Measurements from ENCODE around the gene CLDN5. TPM values are rescaled to one million over a fixed set of nuclear protein-coding genes. Genes with fewer than 3 reads are reported as not detected.

The CLDN5 gene
- total RNA-seq, 2 experiments from 2014 or later, result not detected

DNA sequence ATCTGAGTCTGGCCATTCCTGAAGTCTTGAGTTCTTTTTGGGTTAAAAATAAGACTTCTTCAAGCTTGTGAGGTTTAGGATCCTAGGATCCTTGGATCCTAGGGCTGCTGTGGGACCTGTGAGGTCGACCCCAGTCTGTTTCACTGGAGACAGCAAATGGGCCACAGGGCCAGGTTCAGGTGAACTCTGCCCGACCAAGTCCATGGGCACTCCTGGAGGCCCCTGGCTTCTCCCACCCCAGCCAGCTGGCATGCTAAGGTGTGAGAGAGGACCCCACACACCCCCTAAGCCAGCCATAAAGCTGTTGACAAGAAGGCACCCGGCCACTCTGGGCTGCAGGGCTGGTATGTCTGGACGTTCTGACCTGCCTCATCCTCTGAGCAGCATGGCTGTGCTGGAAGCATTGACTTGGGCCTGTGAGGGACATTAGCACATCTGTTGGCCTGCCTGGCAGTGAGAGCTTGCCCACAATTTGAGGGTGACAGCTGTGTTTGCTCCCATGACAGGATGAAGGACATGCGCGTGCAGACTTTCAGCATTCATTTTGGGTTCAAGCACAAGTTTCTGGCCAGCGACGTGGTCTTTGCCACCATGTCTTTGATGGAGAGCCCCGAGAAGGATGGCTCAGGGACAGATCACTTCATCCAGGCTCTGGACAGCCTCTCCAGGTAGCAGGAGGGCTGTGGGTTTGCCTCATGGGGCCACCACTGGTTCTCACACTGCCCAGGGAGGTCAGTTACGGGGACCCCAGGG is 16.0 kb downstream of the CLDN5 start:
- POLR2A ChIA-PET, result no interaction called here

DNA sequence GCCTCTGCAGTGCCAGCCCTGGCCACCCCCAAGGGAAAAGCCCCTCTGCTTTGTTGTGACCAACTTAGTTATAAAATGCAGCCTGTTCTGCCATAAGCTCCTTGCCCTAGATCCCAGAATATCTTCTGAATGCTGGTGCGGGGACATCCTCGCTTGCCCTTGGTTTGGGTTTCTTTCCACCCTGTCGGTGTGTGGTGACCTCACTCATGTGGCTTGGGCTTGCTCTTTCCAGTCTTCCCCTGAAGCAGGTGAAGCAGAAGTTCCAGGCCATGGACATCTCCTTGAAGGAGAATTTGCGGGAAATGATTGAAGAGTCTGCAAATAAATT is 16.7 kb downstream of the CLDN5 start:
- ChIA-PET POLR2A (no interaction called here), CTCF (no interaction called here)

More for the DNA sequence above, 16.0 kb downstream of the CLDN5 start:
- CTCF ChIA-PET, result no interaction called here

DNA sequence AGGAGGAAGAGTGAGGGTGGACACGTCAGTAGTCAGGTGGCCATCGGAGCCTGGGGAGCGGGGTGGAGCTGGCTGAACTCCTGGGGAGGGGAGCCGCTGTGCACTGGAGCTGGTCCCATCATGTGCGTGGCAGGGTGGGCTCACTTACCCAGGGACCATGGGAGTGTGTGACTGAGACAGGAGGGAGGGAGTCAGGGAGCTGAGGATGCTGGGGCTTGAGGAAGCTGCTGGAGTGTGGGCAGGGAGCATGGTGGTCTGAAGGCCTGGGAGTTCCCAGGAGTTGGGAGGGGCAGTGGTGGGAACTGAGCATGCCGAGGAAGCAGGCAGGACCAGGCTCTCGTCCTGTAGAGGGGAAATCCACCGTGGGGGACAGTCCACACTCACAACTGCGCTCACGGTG is 18.0 kb downstream of the CLDN5 start:
- CTCF ChIA-PET, result no interaction called here
- POLR2A ChIA-PET, result no interaction called here

DNA sequence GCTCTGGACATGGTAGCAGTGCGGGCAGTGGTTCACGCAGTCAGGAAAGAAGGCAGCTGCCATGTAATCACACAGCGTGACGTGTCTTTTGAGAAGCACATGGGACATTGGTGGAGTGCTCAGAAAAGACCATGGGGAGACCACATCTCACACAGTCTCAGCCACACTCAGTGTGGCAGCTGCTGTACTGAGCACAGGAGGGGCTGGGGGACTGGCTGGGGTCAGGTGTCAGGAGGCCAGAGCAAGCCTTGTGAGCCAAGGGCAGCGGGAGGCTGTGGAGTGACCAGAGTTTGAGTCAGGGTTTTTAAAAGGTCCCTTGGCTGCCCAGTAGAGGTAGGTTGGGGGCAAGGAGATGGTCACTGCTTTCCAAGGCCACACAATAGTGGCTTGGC is 18.5 kb downstream of the CLDN5 start:
- ChIA-PET CTCF (no interaction called here), POLR2A (no interaction called here)

DNA sequence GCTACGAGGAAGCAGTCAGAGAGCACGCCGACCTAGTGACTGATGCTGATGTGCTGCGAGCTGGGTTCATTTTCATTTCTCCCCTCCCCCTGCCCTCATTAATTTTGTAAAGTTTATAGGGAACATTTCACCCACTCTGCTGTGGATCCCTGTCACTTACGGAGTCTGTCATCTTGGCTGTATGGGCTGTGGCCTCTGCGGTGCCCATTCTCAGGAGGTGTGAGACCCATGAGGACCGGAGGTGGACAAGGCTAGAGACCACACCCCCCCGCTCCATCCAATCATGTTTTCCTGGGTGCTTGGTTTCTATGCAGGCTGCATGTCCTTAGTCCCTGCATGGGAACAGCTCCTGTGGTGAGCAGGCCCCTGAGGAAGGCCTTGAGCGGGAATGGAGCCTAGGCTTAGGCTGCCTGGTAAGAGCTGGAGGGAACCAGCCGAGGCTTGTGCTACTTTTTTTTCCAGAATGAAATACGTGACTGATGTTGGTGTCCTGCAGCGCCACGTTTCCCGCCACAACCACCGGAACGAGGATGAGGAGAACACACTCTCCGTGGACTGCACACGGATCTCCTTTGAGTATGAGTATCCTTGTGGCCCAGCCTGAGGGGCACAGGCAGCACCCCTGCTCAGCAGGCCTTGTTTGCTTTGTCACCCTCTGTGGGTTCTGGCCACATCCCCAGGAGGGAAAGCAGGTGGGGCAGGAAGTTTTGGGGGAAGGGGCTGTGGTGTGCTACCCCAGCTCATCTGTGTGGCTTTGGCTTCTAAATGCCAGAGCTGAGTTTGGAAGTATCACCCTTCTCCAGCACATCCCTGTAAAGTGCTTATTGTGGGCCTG is 19.1 kb downstream of the CLDN5 start:
- CTCF ChIA-PET, result no interaction called here
- POLR2A ChIA-PET, result no interaction called here

DNA sequence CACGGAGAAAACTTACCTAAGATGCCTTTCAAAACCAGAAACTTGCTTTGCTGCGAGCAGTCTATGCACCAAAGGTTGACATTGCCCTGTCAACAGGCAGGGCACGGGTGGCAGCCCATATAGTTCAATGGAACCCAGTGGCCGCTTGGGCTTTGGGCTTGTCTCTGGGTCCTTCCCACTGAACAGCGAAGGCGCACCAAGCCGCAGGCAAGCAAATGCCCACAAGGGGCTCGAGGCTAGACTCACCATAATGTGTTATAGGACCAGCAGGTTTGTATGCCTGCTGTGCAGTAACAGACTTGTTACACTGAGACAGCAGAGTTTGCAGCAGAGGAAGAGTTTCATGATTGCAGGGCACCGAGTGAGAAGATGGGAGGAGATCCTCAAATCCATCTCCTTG is 20.3 kb downstream of the CLDN5 start:
- CTCF ChIA-PET, result no interaction called here

DNA sequence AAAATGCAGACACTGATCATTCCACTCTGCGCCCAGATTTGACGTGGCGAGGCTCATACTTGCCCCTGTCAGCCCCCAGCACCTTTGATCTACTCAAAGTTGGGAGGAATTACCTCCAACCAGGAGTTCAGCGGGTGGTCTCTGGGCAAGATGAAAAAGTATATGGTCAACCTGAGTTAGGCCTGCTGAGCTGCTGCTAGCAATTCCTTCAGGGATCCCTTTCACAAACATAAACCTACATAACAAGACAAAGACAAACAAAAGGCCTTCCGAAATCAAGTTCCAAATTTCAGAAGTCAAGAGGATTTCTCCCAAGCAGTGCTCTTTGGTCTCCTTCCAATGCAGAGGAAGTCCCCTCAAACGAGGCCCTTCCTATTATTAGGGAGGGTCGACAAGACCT is 20.8 kb downstream of the CLDN5 start:
- CTCF ChIA-PET, result no interaction called here
- POLR2A ChIA-PET, result no interaction called here

More for the DNA sequence above, 20.3 kb downstream of the CLDN5 start:
- POLR2A ChIA-PET, result no interaction called here

DNA sequence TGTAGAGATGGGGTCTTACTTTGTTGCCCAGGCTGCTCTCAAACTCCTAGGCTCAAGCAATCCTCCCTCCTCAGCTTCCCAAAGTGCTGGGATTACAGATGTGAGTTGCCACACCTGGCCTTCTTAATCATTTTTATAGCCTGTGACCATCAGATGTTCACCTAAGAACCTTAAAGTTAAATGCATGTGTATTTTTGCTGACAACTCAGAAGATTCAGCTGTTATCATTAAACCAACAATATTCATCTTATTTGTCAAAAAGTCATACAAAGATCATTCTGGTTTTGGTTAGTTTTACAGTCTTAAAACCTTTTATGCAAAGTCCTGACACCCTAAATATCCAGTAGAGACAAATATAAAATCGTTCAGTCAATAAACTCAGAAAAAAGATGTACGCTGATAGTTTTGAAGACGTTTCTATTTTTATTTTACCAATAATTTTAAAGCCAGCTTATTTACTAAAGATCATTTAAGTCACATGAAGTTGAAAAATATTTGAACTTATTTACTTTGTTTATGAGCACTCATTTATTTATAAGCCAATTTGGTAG is 22.2 kb downstream of the CLDN5 start:
- POLR2A ChIA-PET, result no interaction called here
- CTCF ChIA-PET, result interaction anchor here (1.0 kb wide), 1 partner anchor 14 kb away, joined by 4 read pairs; no protein-coding TSS in a partner anchor

DNA sequence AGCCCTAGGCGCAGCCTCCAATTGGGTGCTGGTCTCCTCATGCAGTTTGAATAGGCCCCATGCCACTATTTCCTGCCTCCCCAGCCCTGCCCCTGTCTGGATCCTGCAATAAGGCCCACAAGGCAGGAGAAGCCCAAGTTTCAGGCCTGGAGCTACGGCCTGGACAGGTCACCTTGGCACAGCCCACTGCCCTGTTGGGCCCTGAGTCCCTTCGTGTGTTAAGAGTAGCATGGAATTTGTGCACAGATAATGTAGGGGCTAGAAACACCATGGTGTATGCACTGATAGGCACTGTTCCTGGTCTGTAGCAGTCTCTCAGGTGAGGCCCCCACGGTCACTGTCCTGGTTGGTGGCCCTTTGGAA is 24.3 kb downstream of the CLDN5 start:
- ChIA-PET CTCF (no interaction called here), POLR2A (no interaction called here)

DNA sequence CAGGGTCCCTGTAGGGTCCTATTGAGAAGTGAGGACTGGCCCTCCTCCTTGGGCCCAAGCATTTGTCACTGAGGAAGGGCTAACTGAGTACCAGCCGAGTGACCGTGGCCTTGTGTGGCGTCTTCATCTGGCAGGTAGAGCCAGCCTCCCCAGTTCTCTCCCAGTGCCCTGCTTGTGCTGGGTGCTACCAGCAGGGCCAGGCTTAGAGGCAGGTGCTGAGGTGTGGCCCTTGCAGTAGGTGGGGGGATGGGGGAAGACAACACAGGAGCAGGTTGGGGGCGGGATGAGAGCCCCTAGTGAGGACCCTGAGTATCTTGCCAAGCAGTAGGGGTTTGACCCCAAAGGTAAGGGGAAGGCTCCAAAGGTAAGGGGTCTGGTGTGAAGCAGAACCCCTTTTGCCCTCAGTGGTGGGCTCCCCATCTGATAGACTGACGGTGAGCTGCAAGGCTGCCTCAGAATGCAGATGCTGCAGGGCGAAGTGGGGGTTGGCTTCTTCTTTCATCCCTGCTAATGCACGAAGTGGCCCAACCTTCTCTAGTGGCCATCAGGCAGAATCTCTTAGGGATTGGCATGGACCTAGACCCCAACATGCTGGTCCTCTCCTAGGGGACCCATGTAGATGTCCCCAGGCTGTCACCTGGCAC is 24.9 kb downstream of the CLDN5 start:
- POLR2A ChIA-PET, result no interaction called here
- CTCF ChIA-PET, result no interaction called here

DNA sequence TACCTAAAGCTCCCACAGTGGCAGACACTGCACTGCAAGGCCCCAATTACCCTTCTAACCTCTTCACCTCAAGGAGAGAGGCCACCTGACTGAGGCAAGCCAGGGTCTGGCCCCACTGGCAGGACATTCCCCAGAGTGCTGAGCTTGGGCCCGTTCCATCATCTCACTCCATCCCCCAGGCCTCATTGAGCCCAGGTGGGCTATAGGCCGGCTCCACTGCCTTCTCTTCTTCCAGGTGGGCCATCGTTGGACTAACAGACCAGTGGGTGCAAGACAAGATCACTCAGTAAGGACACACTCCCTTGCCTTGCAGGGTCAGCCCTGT is 25.4 kb downstream of the CLDN5 start:
- CTCF ChIA-PET, result no interaction called here
- POLR2A ChIA-PET, result no interaction called here

DNA sequence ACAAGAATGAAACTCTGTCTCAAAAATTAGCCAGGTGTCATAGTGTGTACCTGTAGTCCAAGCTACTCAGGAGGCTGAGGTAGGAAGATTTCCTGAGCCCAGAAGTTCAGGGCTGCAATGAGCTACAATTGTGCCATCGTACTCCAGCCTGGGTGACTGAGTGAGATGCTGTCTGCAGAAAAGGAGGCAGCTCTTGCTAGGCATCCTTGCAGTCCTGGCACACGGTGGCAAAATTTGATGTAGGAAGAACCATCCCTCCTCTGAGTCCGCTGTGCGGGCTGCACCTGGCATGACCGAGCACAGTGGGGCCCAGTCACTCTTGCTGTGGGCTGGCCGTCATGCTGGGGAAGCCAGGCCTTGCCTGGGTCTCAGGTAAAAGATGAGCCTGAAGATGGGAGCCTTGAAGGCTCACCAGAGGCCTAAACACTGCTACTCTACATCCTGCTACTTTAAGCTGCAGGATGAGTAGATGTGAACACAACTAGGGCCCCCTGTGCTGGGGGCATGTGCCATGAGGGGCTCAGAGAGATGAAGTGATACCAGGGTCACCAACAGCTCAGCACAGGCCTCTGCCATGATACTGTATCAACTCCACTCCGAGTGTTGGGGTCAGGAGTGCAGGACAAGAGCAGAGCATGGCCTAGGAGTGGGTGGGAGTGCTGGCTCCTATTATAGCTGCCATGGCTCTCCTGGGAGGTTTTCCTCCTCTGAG is 25.9 kb downstream of the CLDN5 start:
- ChIA-PET CTCF (no interaction called here), POLR2A (no interaction called here)

DNA sequence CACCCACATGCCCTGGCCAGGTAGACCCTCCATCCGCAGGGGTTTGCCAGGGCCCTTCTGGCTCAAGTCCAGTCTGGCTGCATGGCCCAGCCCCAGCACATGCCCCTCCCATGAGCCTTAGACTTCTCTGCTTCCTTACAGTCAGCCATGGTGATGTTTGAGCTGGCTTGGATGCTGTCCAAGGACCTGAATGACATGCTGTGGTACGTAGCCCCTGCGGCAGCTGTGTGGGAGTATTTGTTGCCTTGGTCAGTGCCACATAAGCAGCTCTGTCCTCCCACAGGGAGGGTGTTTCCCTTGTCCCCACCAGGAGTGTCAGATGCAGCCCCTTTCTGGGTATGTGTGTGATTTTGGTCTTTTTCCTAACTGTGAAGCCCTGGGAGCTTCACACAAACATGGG is 27.0 kb downstream of the CLDN5 start:
- POLR2A ChIA-PET, result no interaction called here
- CTCF ChIA-PET, result no interaction called here

DNA sequence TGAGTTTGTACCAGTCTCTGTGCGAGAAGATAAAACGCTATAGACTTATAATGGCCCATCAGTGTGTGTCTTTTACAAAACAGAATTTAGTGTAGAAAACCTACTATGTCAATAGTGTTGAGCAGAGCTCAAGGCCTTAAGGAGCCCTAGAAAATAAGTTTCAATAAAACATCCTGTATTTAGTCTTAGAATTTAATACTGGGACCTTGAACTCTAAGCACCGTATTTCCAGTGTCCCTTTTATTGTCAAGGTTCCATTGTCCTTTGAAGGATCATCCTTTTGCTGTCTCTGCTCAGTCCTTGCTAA is 27.9 kb downstream of the CLDN5 start:
- ChIA-PET POLR2A (no interaction called here), CTCF (no interaction called here)

DNA sequence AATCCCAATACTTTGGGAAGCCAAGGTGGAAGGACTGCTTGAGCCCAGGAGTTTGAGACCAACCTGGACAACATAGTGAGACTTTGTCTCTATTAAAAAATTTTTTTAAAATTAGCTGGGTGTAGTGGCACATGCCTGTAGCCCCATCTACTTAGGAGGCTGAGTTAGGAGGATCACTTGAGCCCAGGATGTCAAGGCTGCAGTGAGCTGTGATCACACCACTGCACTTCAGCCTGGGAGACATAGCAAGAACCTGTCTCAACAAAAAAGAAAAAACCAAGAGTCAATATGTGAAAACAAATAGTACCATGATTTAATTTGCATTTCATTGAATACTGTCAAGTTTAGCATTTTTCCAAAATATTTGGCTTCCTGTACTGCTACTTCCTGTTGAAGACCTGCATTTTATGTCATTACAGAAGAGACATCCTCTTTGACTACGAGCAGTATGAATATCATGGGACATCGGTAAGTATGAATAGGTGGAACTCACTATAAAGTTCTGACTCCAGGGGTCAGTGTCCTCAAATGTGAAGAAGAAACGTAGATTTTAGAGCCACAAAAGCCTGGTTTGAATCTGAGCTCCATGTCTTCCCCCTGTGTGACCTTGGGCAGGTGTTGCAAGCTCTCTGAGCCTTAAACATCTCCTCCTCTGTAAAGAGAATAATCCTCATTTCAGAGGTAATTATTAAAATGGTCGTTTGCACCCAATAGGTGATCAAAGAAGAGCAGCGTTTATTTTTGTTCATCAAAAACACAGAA is 28.5 kb downstream of the CLDN5 start:
- CTCF ChIA-PET, result no interaction called here

DNA sequence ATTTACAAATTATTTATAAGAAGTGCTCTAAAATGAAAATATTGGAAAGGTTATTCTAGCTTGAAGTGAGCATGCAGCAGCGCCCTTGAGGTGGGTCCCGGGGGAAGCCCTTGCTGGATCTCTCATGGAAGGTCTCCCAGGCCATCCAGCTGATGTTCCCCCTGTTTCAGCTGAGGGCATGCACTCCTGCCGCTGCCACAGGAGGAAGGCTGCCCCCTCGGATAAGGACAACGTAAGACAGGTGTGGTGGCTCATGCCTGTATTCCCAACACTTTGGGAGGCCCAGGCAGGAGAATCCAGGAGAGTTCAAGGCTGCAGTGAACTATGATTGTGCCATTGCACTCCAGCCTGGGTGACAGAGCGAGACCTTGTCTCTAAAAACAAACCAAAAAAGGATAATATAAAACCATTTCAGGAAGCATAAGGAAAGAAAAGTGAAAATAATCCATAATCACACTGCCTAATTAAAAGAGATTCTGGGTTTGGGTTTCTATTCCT is 29.5 kb downstream of the CLDN5 start:
- POLR2A ChIA-PET, result no interaction called here
- CTCF ChIA-PET, result no interaction called here

More for the DNA sequence above, 28.5 kb downstream of the CLDN5 start:
- POLR2A ChIA-PET, result no interaction called here

DNA sequence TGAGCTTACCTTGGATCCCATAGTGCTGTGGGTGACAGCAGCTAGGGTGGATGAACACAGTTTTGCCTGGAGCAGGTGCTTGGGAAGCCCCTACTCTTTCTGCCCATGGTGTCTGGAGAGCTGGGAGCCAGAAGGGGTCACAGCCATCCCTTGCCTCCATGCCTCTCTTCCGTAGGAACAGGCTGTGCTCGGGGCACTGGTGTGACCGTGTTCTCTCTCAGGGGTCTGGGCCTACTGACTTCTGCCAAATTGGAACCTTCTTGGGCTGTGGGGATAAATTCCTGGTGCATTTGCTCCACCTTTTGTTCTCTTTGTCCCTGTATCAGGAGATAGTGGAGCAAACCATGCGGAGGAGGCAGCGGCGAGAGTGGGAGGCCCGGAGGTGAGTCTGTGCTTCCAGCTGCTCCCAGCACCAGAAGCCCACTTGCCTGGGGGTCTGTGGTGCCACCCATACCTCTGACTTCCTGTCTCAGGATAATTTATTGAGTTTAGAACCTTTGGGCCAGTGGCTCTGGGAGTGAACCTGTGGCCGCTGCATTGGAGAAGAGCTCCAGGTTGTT is 30.1 kb downstream of the CLDN5 start:
- ChIA-PET POLR2A (no interaction called here), CTCF (no interaction called here)

DNA sequence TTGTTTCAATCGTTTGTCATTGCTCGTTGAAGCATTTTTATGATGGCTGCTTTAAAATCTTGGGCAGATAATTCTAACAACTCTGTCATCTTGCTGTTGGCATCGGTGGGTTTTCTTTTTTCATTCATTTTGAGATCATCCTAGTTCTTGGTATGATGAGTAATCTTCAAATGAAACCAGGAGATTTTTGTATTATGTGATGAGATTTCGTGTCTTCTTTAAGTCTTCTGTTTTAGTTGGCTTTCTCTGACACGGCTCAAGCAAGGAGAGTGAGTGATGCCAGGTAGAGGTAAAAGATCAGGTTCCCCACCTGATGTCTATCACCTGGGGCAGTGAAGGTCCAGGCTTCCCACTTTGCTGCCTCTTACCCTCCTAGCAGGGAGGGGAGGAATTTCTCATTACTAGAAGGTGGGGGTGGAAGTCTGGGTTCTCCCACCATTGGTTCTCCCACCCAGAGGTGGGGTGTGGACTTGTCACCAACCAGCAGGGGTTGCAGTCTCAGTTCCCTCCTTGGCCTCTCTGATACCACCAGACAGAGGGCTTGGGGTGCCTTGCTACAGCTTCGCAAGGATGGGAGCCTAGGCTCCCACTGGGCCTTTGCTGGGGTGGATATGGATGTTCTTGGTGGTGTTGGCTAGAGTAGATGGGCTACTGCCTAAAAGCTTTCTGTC is 31.6 kb downstream of the CLDN5 start:
- ChIA-PET CTCF (interaction anchor here (1.0 kb wide), 1 partner anchor 137 kb away, joined by 3 read pairs; no protein-coding TSS in a partner anchor), POLR2A (interaction anchor here (0.7 kb wide), 1 partner anchor 53 kb away, joined by 4 read pairs; no protein-coding TSS in a partner anchor)

Measured in activated CD8-positive, alpha-beta memory T cell treated with anti-CD3 and anti-CD28 coated beads for 36 hours (primary cell).